GM18873 (cell line): Measurements from ENCODE around the gene SMG7.
"Not testable (repeated sequence)": the region's sequence is repeated elsewhere in the genome, so short reads cannot be mapped to it uniquely, and the experiment has no call there.

ENCODE experiments used
- ATAC-seq: cut with Tn5 transposase; IDR thresholded peaks from one replicate; pipeline ENCODE4 v1.9.1; 2021; ENCODE audit warnings: mild to moderate bottlenecking, moderate library complexity, moderate number of reproducible peaks; ENCODE audit not compliant: unreplicated experiment, low FRiP score

Gene SMG7, protein sequence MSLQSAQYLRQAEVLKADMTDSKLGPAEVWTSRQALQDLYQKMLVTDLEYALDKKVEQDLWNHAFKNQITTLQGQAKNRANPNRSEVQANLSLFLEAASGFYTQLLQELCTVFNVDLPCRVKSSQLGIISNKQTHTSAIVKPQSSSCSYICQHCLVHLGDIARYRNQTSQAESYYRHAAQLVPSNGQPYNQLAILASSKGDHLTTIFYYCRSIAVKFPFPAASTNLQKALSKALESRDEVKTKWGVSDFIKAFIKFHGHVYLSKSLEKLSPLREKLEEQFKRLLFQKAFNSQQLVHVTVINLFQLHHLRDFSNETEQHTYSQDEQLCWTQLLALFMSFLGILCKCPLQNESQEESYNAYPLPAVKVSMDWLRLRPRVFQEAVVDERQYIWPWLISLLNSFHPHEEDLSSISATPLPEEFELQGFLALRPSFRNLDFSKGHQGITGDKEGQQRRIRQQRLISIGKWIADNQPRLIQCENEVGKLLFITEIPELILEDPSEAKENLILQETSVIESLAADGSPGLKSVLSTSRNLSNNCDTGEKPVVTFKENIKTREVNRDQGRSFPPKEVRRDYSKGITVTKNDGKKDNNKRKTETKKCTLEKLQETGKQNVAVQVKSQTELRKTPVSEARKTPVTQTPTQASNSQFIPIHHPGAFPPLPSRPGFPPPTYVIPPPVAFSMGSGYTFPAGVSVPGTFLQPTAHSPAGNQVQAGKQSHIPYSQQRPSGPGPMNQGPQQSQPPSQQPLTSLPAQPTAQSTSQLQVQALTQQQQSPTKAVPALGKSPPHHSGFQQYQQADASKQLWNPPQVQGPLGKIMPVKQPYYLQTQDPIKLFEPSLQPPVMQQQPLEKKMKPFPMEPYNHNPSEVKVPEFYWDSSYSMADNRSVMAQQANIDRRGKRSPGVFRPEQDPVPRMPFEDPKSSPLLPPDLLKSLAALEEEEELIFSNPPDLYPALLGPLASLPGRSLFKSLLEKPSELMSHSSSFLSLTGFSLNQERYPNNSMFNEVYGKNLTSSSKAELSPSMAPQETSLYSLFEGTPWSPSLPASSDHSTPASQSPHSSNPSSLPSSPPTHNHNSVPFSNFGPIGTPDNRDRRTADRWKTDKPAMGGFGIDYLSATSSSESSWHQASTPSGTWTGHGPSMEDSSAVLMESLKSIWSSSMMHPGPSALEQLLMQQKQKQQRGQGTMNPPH

DNA sequence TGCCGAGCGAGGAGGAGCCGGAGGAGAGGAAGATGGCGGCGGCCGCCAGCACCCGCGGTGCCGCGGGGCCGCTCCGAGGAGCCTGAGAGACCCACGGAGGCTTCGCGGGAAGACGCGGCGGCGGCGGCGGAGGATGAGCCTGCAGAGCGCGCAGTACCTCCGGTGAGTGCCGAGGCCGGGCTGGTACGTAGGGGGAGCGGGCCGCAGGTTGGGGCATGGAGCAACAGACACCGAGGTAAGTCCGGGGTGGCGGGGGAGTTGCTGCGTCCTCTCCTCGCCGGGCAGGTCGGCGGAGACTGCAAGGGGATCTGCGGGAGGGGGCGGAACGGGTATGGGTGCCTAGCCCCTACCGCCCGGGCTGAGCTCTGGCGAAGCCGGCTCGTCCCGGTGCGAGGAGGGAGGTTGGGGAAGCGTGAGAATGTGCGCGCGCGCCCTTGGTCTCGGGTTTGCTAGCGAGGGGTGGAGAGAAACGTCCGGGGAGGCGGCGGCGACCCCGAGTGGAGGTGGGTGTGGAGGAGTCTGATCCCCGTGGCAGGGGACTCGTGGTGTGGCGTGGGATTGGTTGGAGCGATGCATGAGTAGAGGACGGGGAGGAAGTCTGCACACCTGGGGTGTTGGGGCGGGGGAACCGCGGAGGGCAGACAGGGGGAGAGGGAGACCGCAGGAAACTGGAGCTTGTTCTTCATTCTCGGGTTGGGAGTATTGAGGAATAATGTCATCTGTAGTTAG lies at the start of gene SMG7:
Gene SMG7 (plus strand): TSS at position 12 of the 729 bp plus-strand sequence. CDS start 122 bp downstream, at position 134.
- ATAC-seq: peak; percentile 6

DNA sequence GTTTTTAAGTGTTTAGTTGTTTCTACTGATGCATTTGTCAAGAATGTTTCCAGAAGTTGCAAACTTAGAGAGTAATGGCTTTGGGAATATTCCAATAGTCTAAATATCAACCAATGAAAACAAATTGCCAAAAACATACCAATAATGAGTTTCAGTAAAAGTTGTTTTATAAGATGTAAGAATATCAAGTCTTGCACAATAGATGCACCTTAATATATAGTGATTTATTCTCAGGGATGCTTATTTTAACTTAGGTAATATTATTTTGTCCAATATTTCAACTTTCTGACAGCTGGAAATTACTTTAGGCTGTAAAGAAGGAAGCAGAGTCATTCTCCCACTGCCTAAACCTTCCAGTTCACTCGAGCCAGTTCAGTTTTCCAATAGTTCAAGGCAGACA lies 48.8 kb upstream of the SMG7 start:
- ATAC-seq: no peak

DNA sequence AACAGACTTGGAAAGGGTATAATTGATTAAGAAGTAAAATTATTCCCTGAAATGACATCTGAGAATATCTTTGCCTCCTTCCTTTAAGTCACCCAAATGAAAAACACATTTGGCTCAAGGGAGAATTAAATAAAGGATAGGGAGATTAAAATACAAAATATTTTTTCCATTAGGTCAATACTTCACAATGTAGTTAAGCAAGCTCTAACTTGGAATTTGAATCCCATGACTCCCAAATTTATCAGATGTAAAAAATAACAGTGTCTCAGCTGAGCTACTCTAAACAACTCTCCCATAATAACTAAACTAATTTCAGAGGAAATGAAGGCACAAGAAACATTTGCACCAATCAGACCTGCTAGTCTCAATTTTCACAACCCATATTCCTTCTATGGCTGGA lies 47.6 kb upstream of the SMG7 start:
- ATAC-seq: no peak

DNA sequence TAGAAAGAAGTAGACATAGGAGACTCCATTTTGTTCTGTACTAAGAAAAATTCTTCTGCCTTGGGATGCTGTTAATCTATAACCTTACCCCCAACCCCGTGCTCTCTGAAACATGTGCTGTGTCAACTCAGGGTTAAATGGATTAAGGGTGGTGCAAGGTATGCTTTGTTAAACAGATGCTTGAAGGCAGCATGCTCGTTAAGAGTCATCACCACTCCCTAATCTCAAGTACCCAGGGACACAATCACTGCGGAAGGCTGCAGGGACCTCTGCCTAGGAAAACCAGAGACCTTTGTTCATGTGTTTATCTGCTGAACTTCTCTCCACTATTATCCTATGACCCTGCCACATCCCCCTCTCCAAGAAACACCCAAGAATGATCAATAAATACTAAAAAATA lies 44.7 kb upstream of the SMG7 start:
- ATAC-seq: not testable (repeated sequence)

DNA sequence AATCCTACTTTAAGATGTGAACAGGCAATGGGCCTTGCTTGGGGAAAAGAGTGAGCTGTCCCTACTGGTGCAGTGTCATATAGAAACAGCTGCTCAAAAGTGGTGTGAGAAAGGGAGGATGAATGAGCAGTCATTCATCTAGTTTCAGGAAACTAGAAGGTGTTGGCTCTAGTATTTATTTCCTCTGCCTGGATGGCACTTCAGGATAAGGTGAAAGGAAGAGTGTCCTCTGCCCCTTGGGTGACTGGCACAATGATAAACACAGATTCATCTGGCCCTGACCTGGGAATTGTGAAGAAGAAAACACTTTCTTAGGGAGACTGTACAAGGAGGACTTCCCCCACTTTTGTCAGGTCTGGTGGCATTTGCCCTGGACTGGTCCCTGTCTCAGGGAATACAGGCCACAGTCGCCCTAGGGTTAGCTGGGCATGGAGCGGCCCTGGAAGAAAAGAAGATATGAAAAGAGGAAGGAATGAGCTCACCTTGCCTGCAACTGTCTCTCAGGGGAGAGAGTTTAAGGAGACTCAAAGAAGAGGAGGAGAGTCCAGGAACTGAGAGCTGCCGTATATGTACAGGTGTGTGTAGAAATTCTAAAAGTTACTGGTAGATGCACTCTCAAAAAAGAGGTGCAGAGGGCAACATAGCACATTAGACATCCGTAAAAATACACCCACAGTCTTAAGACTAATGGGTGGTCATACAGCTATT lies 40.3 kb upstream of the SMG7 start:
- ATAC-seq: no peak

DNA sequence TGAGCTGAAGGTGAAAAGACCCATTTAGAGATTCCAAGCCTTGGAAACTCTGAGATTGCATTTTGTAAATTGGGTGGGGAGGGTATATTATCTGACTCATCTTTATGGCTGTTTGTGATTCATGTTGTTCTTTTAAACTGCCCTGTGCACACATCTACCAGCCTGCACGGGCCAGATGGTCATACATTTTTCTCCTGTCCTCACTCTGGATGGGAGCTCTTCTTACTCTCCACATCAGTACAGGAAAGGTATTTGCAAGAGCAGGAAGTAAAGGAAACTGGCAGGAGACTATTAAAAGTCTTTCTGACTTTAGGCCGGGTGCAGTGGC lies 39.8 kb upstream of the SMG7 start:
- ATAC-seq: no peak

DNA sequence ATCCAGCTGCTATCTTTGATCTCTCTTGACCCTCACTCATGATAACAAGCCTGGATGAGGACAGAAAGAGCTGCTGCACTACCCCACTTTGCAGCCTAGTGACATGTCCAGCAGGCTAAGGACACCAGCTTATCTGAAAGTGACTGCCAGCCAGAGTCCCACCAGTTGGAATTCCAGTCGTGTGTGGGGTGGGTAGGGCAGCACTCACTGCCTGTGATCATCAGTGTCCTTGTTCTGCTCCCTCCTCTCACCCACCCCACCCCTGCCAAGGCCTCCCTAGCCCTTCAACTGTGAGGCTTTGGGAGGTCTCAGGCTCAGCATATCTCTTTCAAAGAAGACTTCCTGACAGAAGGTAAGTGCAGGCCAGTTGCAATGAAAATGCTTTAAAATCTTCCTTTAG lies 38.6 kb upstream of the SMG7 start:
- no peak for ATAC-seq

DNA sequence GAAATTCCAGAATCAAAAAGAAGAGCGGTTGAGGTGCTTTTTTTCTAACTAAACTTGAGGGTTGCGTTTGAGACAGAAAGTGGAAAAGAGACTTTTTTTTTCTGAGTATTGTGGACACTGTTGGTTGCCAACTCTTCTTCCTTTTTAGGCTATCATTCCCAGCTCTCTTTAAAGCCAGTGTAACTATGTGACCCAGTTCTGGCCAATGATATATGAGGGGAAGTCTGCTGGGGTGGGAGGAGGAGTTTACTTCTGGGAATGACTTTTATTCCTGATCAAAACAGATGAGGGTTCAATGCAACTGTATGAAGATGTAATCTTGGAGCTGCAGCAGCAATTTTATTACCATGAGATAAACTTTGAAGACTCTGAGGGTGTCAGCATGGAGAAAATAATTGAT lies 36.8 kb upstream of the SMG7 start:
- ATAC-seq: no peak

DNA sequence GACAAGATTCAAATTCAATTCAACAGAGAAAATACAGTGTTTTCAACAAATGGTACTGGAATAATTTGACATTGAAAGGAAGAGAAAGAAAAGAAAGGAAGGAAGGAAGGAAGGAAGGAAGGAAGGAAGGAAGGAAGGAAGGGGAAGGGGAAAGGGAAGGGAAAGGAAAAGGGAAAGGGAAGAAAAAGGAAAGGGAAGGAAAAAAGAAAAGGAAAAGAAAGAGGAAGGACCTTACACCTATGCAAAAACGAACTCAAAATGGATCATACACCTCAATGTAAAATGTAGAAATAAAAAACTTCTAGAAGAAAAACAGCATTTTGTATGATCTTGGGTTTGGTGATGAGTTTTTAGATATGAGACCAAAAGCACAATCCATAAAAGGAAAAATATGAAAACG lies 34.2 kb upstream of the SMG7 start:
- no peak for ATAC-seq

DNA sequence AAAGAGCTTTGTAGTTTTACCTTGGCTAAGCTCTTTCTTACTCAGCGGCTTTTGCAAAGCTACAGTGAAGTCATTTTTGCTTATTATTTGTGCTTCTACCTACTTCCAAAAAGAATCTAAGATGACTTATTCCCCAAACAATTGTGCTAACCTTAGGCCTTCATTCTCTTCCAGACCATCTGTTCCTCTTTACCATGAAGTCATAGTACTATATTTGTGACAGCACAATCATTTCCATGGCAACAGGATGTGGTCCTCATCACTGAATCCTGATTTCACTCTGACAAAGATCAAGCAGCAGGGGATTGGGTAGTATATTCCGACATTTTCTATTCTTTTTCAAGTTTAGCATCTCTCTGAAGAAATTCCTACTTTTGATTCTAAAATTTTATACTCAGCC lies 29.3 kb upstream of the SMG7 start:
- no peak for ATAC-seq

DNA sequence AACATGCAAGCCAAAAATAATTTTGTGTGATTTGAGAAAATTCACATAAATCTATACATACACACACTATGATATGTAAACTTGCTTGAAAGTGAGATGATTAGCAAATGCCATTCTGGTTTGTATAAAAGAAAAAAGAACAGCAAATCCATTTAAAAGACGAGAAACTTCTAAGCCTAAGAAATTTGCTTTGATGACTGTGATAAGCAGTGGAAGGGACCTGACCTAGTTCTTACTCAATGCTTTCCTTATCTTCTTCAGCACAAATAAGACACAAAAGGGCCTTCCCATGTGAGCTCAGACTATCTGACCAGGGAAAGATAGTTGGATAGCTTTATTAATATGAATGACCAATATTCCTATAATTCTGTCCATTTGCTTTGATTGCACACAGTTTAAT lies 28.8 kb upstream of the SMG7 start:
- no peak for ATAC-seq

DNA sequence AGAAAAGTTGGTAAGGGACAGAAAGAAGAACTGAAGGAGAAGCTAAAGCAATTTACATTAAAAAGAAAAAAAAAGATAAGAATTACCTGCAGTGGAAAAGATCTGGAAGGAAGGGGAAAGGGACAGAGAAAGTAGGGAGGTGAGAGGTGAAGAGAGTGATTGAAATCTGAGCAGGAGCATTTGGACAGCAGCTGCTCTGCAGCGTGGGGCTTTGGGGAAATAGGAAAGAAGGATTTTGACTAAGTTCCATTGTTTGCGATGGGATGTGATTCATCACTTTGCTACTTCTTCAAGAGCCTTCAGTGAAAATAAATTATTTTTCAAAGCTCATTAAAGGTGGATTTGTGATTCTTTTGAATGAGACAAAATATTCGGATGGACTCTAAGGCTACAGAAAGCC lies 28.1 kb upstream of the SMG7 start:
- ATAC-seq: no peak

DNA sequence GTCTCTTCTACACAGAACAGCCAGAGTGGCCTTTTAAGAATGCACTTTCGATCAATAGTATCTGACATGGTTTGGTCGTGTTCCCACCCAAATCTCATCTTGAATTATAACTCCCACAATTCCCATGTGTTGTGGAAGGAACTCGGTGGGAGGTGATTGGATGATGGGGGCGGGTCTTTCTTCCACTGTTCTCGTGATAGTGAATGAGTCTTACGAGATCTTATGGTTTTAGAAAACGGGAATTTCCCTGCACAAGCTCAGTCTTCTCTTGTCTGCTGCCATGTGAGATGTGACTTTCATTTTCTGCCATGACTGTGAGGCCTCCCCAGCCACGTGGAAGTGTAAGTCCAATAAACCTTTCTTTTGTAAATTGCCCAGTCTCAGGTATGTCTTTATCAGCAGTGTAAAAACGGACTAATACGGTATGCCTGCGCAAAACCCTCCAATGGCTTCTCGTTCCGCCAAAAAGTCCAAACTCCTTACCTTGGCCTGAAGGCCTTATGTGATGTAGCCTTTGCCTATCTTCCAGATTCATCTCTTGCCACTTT lies 23.0 kb upstream of the SMG7 start:
- no peak for ATAC-seq

DNA sequence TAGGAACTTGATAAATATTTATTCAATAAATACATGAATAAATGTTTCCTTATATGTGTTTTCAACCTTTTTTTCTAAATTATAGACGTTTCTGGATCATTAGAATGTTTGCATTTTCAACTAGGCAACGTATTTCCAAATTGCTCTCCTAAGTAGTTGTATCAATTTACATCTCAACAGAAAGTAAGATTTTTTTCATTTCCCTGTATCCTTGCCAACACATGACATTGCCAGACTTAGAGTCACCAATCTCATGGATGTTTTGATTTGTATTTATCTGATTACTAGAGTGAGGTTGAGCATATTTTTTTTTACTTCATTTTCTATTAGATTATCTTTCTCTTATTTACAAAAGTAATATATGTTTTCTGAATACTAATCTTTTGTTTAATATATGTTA lies 22.2 kb upstream of the SMG7 start:
- ATAC-seq: no peak

DNA sequence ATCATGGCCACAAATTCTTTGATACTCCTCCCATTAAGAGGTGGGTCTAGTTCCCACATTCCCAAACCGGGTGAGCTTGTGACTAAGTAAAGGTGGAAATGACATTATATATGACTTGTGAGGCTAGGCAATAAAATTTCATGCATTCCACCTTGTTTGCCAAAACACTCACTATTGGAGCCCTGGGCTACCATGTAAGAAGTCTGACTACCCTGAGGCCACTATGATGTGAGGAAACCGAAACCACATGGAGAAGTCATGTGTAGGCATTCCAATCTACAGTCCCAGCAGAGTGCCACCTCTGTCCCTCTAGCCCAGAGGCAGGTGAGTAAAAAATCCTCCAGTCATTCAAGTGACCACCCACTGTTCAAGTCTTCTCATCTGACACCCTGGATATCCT lies 17.9 kb upstream of the SMG7 start:
- ATAC-seq: no peak

DNA sequence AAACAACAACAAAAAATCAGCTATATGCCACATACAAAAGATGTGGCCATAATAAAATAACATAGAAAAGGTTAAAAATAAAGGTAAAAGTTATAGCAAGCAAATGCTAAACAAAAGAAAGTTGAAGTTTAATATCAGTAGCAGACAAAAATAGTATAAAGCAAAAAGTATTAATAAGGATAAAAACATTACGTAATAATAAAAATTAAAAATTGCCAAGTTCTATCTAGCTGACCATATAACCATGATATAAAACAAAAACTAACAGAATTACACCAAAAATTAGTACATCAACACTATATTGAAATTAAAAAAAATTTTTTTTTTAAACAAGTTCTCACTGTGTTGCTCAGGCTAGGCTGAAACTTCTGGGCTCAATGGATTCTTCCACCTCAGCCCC lies 15.5 kb upstream of the SMG7 start:
- no peak for ATAC-seq

DNA sequence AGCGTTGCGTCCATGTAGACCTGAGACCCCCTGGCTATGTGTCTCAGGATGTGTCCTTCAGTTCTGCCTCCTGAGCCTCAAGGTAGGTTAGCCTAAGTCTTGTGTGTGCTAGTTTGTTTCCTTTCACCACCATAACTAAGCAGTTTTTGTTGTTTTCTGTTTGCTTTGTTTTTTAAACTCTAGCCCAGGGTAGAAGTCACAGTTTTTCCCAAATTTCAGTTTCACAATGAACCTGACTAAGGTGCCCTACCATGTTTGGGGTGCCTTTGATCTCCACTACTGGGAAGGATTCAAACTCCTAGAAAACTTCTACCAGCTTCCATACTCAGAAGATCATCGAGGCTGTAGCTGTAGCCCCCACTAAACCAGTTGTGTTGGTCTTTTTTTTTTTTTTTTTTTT lies 14.8 kb upstream of the SMG7 start:
- no peak for ATAC-seq

DNA sequence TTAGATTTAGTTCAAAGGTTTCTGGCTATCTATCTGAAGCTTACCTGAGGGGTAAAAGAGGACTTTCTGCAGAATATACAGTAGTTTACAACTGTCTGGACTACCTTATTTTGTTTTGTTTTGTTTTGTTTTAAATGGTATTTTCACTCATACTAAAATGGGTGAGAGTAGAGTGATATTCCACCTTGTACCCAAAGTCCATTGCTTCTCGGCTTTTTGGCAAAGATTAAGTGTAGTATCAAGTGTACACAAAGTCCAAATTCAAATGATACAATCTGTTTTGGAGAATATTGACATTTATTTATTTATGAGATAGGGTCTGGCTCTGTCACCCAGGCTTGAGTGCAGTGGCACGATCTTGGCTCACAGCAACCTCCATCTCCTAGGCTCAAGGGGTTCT lies 11.7 kb upstream of the SMG7 start:
- no peak for ATAC-seq

DNA sequence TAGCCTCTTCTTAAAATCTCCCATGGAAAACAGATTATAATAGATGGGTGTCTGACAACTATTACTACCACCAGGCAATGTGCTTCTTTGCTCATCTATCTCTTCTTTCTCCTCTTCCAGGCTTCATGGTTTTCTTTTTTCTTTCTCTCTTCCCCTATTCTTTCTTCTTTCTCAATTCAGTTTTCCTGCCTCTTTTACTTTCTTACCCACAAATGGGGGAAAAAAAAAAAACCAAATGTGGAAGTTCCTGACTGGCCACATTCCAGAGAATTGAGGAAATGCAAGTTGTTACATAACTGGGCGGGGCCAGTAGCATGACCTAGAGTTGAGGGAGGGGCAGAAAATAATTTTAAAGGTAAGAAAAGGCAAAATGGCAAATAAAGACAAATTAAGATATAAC lies 10.9 kb upstream of the SMG7 start:
- ATAC-seq: no peak

DNA sequence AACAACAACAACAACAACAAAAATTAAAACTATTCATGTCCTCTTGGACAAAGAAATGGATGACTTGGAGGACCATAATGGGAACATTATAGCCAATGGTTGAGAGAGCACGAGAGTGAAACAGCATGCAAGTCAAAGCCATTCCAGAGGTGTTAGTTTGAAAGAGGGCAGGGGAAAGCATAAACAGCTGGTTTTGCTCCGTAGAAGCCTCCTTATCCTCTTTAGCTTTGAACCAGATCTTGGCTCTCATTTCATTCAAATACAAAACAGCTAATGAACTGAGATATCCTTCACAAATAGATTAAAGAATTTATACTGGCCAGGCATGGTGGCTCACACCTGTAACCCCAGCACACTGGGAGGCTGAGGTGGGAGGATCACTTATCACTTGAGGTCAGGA lies 8.7 kb upstream of the SMG7 start:
- no peak for ATAC-seq
